IMR-90 (cell line): ENCODE results near the gene MPRIP. TPM values are rescaled to one million over a fixed set of nuclear protein-coding genes. Genes with fewer than 3 reads are reported as not detected.

ENCODE experiments used
- ATAC-seq: fragments of 200-7000 bp; cut with Tn5 transposase; 2 replicates; pipeline ENCODE4 v1.9.1; 2020; ENCODE audit warnings: low read depth, mild to moderate bottlenecking, moderate library complexity
- BruUV-seq: library from RNA; stranded (reverse); fragments of 400-500 nt; replicated peaks from 2 replicates; lab custom pipeline; 2021; lab: Mats Ljungman, UMichigan
- CTCF ChIA-PET: fragments of 300-600 bp; formaldehyde crosslinking; extraction: SDS; loops from one replicate; lab custom pipeline; 2021; ENCODE audit warnings: antibody characterized with exemption; lab: Yijun Ruan, JAX
- POLR2A ChIA-PET: fragments of 300-600 bp; sonication (Branson Sonifier 250); formaldehyde crosslinking; loops from one replicate; lab custom pipeline; 2022; ENCODE audit warnings: antibody characterized with exemption; ENCODE audit not compliant: unreplicated experiment; lab: Charles Lee
- DNase-seq: peaks from one replicate; pipeline ENCODE4 v3.0.0; 2013
- H2AFZ ChIP-seq: replicated peaks from 2 replicates; pipeline ENCODE3; 2013; ENCODE audit warnings: low read length, mild to moderate bottlenecking; ENCODE audit not compliant: poor library complexity
- H2AK5ac ChIP-seq: 2 replicates; pipeline ENCODE4 v1.6.1; 2013; ENCODE audit warnings: low read depth, low read length, inconsistent platforms
- H2AK9ac ChIP-seq: replicated peaks from 2 replicates; pipeline ENCODE3; 2013; ENCODE audit warnings: mild to moderate bottlenecking, low read depth, low read length, moderate library complexity; ENCODE audit not compliant: poor library complexity
- H2BK120ac ChIP-seq: 2 replicates; pipeline ENCODE4 v1.6.1; 2013; ENCODE audit warnings: low read depth, low read length, inconsistent platforms
- H2BK15ac ChIP-seq: 3 replicates; pipeline ENCODE4 v1.6.1; 2013; ENCODE audit warnings: low read depth, low read length, inconsistent platforms
- H2BK20ac ChIP-seq: 2 replicates; pipeline ENCODE4 v1.6.1; 2013; ENCODE audit warnings: low read depth, mild to moderate bottlenecking, inconsistent platforms, low read length, moderate library complexity
- H2BK5ac ChIP-seq: 2 replicates; pipeline ENCODE4 v1.6.1; 2013; ENCODE audit warnings: mild to moderate bottlenecking, low read depth, low read length, inconsistent platforms; ENCODE audit not compliant: poor library complexity, severe bottlenecking
- H3K14ac ChIP-seq: replicated peaks from 2 replicates; pipeline ENCODE4 v1.6.1; 2013; ENCODE audit warnings: low read depth, low read length, inconsistent platforms
- H3K18ac ChIP-seq: 2 replicates; pipeline ENCODE4 v1.6.1; 2013; ENCODE audit warnings: low read depth, low read length, control low read depth
- H3K23ac ChIP-seq: 2 replicates; pipeline ENCODE4 v1.6.1; 2013; ENCODE audit warnings: low read depth, low read length, inconsistent platforms
- H3K27ac ChIP-seq: 2 replicates; pipeline ENCODE4 v1.5.1; 2013; ENCODE audit warnings: mild to moderate bottlenecking, control low read depth, low read length; ENCODE audit not compliant: insufficient read depth
- H3K27me3 ChIP-seq: 2 replicates; pipeline ENCODE4 v1.6.1; 2013; ENCODE audit warnings: low read length; ENCODE audit not compliant: control insufficient read depth, insufficient read depth
- H3K36me3 ChIP-seq: 2 replicates; pipeline ENCODE4 v1.6.1; 2013; ENCODE audit warnings: low read length, mixed read lengths; ENCODE audit not compliant: control insufficient read depth, insufficient read depth
- H3K4ac ChIP-seq: 2 replicates; pipeline ENCODE4 v1.6.1; 2013; ENCODE audit warnings: low read depth, low read length, inconsistent platforms
- H3K4me1 ChIP-seq: 2 replicates; pipeline ENCODE4 v1.6.1; 2013; ENCODE audit warnings: low read length, mixed read lengths; ENCODE audit not compliant: control insufficient read depth, insufficient read depth
- H3K4me2 ChIP-seq: 2 replicates; pipeline ENCODE4 v1.6.1; 2013; ENCODE audit warnings: low read depth, mild to moderate bottlenecking, control low read depth, low read length, moderate library complexity
- H3K4me3 ChIP-seq: 2 replicates; pipeline ENCODE4 v1.5.1; 2013; ENCODE audit warnings: low read depth, mild to moderate bottlenecking, control low read depth, low read length, moderate library complexity; ENCODE audit not compliant: insufficient read depth
- H3K56ac ChIP-seq: 2 replicates; pipeline ENCODE4 v1.6.1; 2013; ENCODE audit warnings: low read length, inconsistent platforms; ENCODE audit not compliant: insufficient read depth; ENCODE audit errors: extremely low read depth
- H3K79me1 ChIP-seq, 2 experiments: 2 replicates each; pipeline ENCODE4 v1.6.1; 2013; ENCODE audit warnings: low read length in 2 of 2, inconsistent platforms in 1 of 2, low read depth in 1 of 2
- H3K9ac ChIP-seq: 2 replicates; pipeline ENCODE4 v1.6.1; 2013; ENCODE audit warnings: low read depth, low read length, control low read depth
- H3K9me1 ChIP-seq: 2 replicates; pipeline ENCODE4 v1.6.1; 2013; ENCODE audit warnings: low read length, inconsistent platforms; ENCODE audit not compliant: insufficient read depth
- H3K9me3 ChIP-seq: 2 replicates; pipeline ENCODE4 v1.6.1; 2013; ENCODE audit warnings: low read length; ENCODE audit not compliant: control insufficient read depth, insufficient read depth
- H4K20me1 ChIP-seq: 2 replicates; pipeline ENCODE4 v1.6.1; 2013; ENCODE audit warnings: low read length, inconsistent platforms; ENCODE audit not compliant: insufficient read depth
- H4K5ac ChIP-seq: 2 replicates; pipeline ENCODE4 v1.6.1; 2013; ENCODE audit warnings: mild to moderate bottlenecking, low read depth, low read length, control low read depth
- H4K8ac ChIP-seq, 2 experiments: 2 replicates each; pipeline ENCODE4 v1.6.1; 2013; ENCODE audit warnings: low read depth in 2 of 2, low read length in 2 of 2, control low read depth in 1 of 2, inconsistent platforms in 1 of 2
- H4K91ac ChIP-seq: 2 replicates; pipeline ENCODE4 v1.6.1; 2013; ENCODE audit warnings: low read depth, low read length, inconsistent platforms; ENCODE audit not compliant: insufficient read depth
- BHLHE40 ChIP-seq: fragments of 150-350 bp; IDR thresholded peaks from 2 replicates; pipeline ENCODE4 v1.6.1; 2016; ENCODE audit warnings: mild to moderate bottlenecking, low read depth, low read length
- CEBPB ChIP-seq: IDR thresholded peaks from 2 replicates; pipeline ENCODE4 v1.6.1; 2012; ENCODE audit warnings: low read depth, low read length, improper control_type of control experiment
- CHD1 ChIP-seq: IDR thresholded peaks from 2 replicates; pipeline ENCODE4 v1.6.1; 2012; ENCODE audit warnings: low read depth, low read length, improper control_type of control experiment
- CTCF ChIP-seq: conservative IDR thresholded peaks from 2 replicates; pipeline ENCODE4 v1.5.1; 2012; ENCODE audit warnings: mild to moderate bottlenecking, low read depth, low read length, improper control_type of control experiment
- ELK1 ChIP-seq: fragments of 150-350 bp; IDR thresholded peaks from 2 replicates; pipeline ENCODE4 v1.6.1; 2016; ENCODE audit warnings: low read depth, mild to moderate bottlenecking, low read length, moderate library complexity, borderline replicate concordance
- FOS ChIP-seq: fragments of 150-350 bp; IDR thresholded peaks from 2 replicates; pipeline ENCODE4 v1.6.1; 2016; ENCODE audit warnings: low read depth, low read length
- MAZ ChIP-seq: IDR thresholded peaks from 2 replicates; pipeline ENCODE4 v1.6.1; 2012; ENCODE audit warnings: low read depth, mild to moderate bottlenecking, low read length, improper control_type of control experiment, moderate library complexity, borderline replicate concordance
- MXI1 ChIP-seq: IDR thresholded peaks from 2 replicates; pipeline ENCODE4 v1.6.1; 2012; ENCODE audit warnings: low read depth, mild to moderate bottlenecking, low read length, moderate library complexity, borderline replicate concordance
- NFE2L2 ChIP-seq: fragments of 150-350 bp; IDR thresholded peaks from 2 replicates; pipeline ENCODE4 v1.6.1; 2016; ENCODE audit warnings: low read depth, mild to moderate bottlenecking, low read length
- POLR2A ChIP-seq: IDR thresholded peaks from 2 replicates; pipeline ENCODE4 v1.6.1; 2012; ENCODE audit warnings: mild to moderate bottlenecking, low read depth, low read length
- RAD21 ChIP-seq: IDR thresholded peaks from 2 replicates; pipeline ENCODE4 v1.6.1; 2012; ENCODE audit warnings: low read length, improper control_type of control experiment
- RCOR1 ChIP-seq: IDR thresholded peaks from 2 replicates; pipeline ENCODE4 v1.6.1; 2012; ENCODE audit warnings: mild to moderate bottlenecking, low read length, improper control_type of control experiment; ENCODE audit not compliant: insufficient replicate concordance
- RFX5 ChIP-seq: IDR thresholded peaks from 2 replicates; pipeline ENCODE4 v1.8.0; 2012; ENCODE audit warnings: low read depth, mild to moderate bottlenecking, low read length, moderate library complexity
- SMC3 ChIP-seq: fragments of 150-350 bp; IDR thresholded peaks from 2 replicates; pipeline ENCODE4 v1.6.1; 2016; ENCODE audit warnings: low read depth, mild to moderate bottlenecking, antibody characterized with exemption, low read length, moderate library complexity
- USF2 ChIP-seq: fragments of 150-350 bp; IDR thresholded peaks from 2 replicates; pipeline ENCODE4 v1.6.1; 2017; ENCODE audit warnings: mild to moderate bottlenecking, antibody characterized with exemption, low read length, low read depth
- WGBS, 2 experiments: methylation state at CpG; one replicate each; pipeline versions ENCODE4 v1.1.5 to v1.1.7; 2013; ENCODE audit warnings: missing lambda C conversion rate in 2 of 2; ENCODE audit not compliant: insufficient read length in 1 of 2; ENCODE audit errors: extremely low coverage in 2 of 2; 5-methylcytosine and 5-hydroxymethylcytosine counted together
- dilution Hi-C: fragments of 300-500 bp; cut with HindIII; formaldehyde crosslinking; loops from one replicate; pipeline ENCODE4 v1.14.3; 2018; ENCODE audit warnings: low sequenced_read_pairs; ENCODE audit not compliant: unreplicated experiment
- in situ Hi-C: fragments of 300-500 bp; cut with MboI; formaldehyde crosslinking; loops from 3 replicates; pipeline ENCODE4 v1.14.3; 2019; ENCODE audit warnings: low sequenced_read_pairs, inconsistent platforms, mixed read lengths
- intact Hi-C: fragments of 100-400 bp; cut with micrococcal nuclease; formaldehyde crosslinking; loops from 2 replicates; pipeline ENCODE4 v1.10.0; 2022
- polyA plus RNA-seq, 3 experiments: library from polyadenylated mRNA; depleted of rRNA; stranded (reverse); fragments of >200 nt; gene quantifications; 2 replicates each; pipeline ENCODE4 v1.2.3, GENCODE V29; 2012; ENCODE audit warnings: low replicate concordance in 1 of 3
- total RNA-seq: library from RNA; depleted of rRNA; stranded (reverse); fragments of >200 nt; gene quantifications from 2 replicates; pipeline ENCODE4 v1.2.3, GENCODE V29; 2012

Gene MPRIP
- total and polyA plus RNA-seq, 2 of the 4 experiments (the other 2 are of a cell fraction) = 111 to 149 TPM

GRCh38 chr17:17071531-17072360 lies 29.5 kb downstream of the MPRIP start:
- intact Hi-C loops = loop anchor here (5.0 kb wide), 1 partner anchor 36 kb away; no protein-coding TSS in a partner anchor
- Histone ChIP-seq H3K27me3 (no peaks in the 10 kb centered on the region), H2BK15ac (no peak overlapping the region), H2AFZ (peak overlapping the region; percentile 4), H4K5ac (no peak overlapping the region), H3K9ac (no peak overlapping the region), H3K9me3 (no peaks in the 10 kb centered on the region), H2BK5ac (no peak overlapping the region), H3K36me3 (peaks cover 9% of the 10 kb centered on the region; the same call in 1 of the 2 replicates), H4K8ac (no peak overlapping the region), H3K23ac (no peak overlapping the region), H2BK20ac (no peak overlapping the region), H2AK9ac (no peak overlapping the region), H3K56ac (no peak overlapping the region), H2BK120ac (no peak overlapping the region), H3K4ac (no peak overlapping the region), H3K27ac (no peak overlapping the region), H4K20me1 (peaks cover 83% of the 10 kb centered on the region), H3K9me1 (peaks cover 36% of the 10 kb centered on the region), H3K14ac (no peak overlapping the region), H3K18ac (no peak overlapping the region), H3K4me2 (no peak overlapping the region), H2AK5ac (no peak overlapping the region), H3K4me1 (peaks cover 30% of the 10 kb centered on the region), H3K79me1 (peaks cover 19 to 80% of the 10 kb centered on the region in 2 experiments), H4K91ac (no peak overlapping the region), H3K4me3 (no peak overlapping the region)
- CTCF ChIA-PET = no interaction called here
- BruUV-seq = no TSS peak
- in situ Hi-C loops = no loop called here
- DNase-seq = no peak
- WGBS, 2 experiments = 97% methylated on average over 5 of the region's 14 CpGs; no CpG with 5 or more reads in 1 of the 2 experiments
- TF ChIP-seq SMC3 (no peak), CHD1 (no peak), CEBPB (no peak), USF2 (no peak), RCOR1 (no peak), MAZ (no peak), POLR2A (no peak), RAD21 (no peak), NFE2L2 (no peak), CTCF (no peak), FOS (no peak), ELK1 (no peak), MXI1 (no peak), RFX5 (no peak), BHLHE40 (no peak)
- dilution Hi-C loops = no loop called here
- no peak for ATAC-seq
- POLR2A ChIA-PET = no interaction called here
